Mononuclear cell (primary cell): ENCODE results near the gene LRRFIP1. TPM values are rescaled to one million over a fixed set of nuclear protein-coding genes. Genes with fewer than 3 reads are reported as not detected.

ENCODE experiments used
- H3K27me3 ChIP-seq: 2 replicates; pipeline ENCODE4 v1.6.0; 2011; ENCODE audit warnings: low read length, control low read depth; ENCODE audit not compliant: insufficient read depth
- H3K4me1 ChIP-seq: 2 replicates; pipeline ENCODE4 v1.5.1; 2011; ENCODE audit warnings: mild to moderate bottlenecking, low read length, control low read depth; ENCODE audit not compliant: insufficient read depth
- H3K4me3 ChIP-seq: 2 replicates; pipeline ENCODE4 v1.5.1; 2011; ENCODE audit warnings: mild to moderate bottlenecking, low read length, moderate library complexity
- H3K9me3 ChIP-seq: 2 replicates; pipeline ENCODE4 v1.5.1; 2011; ENCODE audit warnings: low read depth, mild to moderate bottlenecking, control low read depth, low read length
- total RNA-seq: library from RNA; depleted of rRNA; stranded (reverse); fragments of >200 nt; gene quantifications from one replicate; pipeline ENCODE4 v1.2.3, GENCODE V29; 2012

Gene LRRFIP1
- total RNA-seq, 1 donor: 128 TPM

DNA sequence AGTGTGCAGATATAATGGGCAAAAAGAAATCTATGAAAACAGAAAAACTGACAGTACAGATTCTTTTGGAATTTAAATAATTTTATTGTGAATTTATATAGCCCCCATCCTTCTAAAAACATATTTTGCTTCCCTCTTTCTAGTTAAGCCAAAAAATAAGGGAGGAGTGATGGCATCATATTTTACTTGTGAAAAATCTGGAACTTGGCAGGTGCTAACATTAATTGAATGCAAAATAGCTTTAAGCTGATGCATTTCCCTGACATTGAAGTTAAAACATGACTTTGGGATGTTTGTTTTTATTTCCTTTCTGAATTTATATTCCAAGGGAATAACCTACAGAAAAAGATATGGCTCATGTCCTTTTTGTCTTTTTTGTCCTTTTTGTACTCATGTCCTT is 88.6 kb downstream of the LRRFIP1 start:
- H3K4me1 ChIP-seq: peaks cover 15% of the 10 kb centered on the region
- H3K4me3 ChIP-seq: no peak overlapping the region
- H3K9me3 ChIP-seq: no peaks in the 10 kb centered on the region
- no peaks in the 10 kb centered on the region for H3K27me3 ChIP-seq

DNA sequence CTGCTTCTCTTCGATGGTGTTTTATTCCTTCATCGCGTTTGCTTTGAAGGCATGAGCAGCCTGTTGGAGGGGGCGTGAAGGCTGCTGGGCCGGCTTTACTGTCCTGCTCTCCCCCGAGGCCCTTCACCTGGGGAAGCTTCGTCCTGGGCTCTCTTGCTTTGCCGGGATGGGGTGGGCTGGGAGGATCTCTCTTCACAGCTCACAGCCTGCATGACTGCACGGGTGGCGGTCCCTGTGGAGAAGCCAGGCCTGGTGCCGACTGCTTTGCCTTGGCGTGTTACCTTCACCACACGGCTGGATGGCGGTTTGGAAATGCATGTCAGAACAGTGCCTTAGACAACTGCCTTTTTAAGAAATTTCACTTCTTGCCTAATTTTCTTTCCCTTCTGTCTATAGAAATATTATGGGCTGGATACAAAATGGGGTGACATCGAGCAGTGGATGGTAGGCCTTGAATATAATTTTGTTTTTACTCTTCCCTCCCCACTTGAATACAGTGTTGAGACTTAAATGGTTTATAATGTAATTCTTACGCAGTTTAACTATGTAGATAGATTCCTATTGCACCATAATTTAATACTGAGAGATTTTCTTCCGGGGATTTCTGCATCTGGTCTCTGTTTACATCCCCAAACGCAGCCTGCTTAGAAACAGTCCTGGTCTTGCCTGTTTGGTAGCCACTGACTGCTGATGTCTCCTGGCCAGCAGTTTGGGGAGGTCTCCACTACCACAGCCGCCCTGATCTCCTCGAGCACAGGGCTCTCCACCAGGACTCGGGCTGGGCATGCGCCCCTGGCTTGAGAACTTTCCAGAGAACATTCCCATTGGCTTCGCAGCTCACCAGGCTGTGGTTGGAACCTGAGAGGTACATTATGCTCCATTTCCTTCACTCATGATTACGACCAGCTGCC is 90.2 kb downstream of the LRRFIP1 start:
- Histone ChIP-seq H3K27me3 (no peaks in the 10 kb centered on the region), H3K9me3 (no peaks in the 10 kb centered on the region)

GRCh38 chr2:237718277-237718634 is 90.9 kb downstream of the LRRFIP1 start:
- Histone ChIP-seq H3K9me3 (no peaks in the 10 kb centered on the region), H3K27me3 (no peaks in the 10 kb centered on the region), H3K4me3 (no peak overlapping the region), H3K4me1 (peaks cover 12% of the 10 kb centered on the region)

More for the DNA sequence above, 90.2 kb downstream of the LRRFIP1 start:
- Histone ChIP-seq H3K4me1 (peaks cover 15% of the 10 kb centered on the region), H3K4me3 (no peak overlapping the region)

DNA sequence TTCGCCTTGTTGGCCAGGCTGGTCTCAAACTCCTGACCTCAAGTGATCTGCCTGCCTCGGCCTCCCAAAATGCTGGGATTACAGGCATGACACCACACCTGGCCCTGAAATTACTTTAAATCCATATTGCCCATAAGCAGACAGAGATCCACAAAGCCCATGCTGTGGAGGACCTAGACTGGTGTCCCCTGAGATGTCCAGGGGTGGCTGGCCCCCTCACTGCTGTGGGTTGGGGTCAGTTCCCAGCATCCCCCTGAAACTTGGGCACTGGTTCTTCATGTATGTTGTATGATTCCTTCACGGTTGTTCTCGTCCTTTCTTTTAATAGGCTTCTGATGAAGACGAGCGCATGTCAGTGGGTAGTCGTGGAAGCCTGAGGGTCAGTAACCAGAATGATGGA is 93.1 kb downstream of the LRRFIP1 start:
- H3K9me3 ChIP-seq: no peaks in the 10 kb centered on the region
- H3K4me3 ChIP-seq: no peak overlapping the region
- no peaks in the 10 kb centered on the region for H3K27me3 ChIP-seq
- peaks cover 22% of the 10 kb centered on the region for H3K4me1 ChIP-seq

- Histone ChIP-seq H3K4me3 (no peak overlapping the region), H3K9me3 (no peaks in the 10 kb centered on the region), H3K27me3 (no peaks in the 10 kb centered on the region), H3K4me1 (peaks cover 21% of the 10 kb centered on the region)
Observed at GRCh38 chr2:237720957-237721356, 93.6 kb downstream of the LRRFIP1 start.

- Histone ChIP-seq H3K27me3 (no peaks in the 10 kb centered on the region), H3K9me3 (no peaks in the 10 kb centered on the region), H3K4me3 (no peak overlapping the region), H3K4me1 (peaks cover 25% of the 10 kb centered on the region)
Observed at GRCh38 chr2:237721458-237721857, 94.1 kb downstream of the LRRFIP1 start.

GRCh38 chr2:237722616-237723015 is 95.2 kb downstream of the LRRFIP1 start:
- Histone ChIP-seq H3K4me1 (peaks cover 37% of the 10 kb centered on the region), H3K27me3 (no peaks in the 10 kb centered on the region), H3K9me3 (no peaks in the 10 kb centered on the region), H3K4me3 (no peak overlapping the region)

- Histone ChIP-seq H3K4me1 (peaks cover 39% of the 10 kb centered on the region), H3K4me3 (no peak overlapping the region), H3K27me3 (no peaks in the 10 kb centered on the region), H3K9me3 (no peaks in the 10 kb centered on the region)
Observed at GRCh38 chr2:237723023-237723422, 95.6 kb downstream of the LRRFIP1 start.

- H3K4me3 ChIP-seq: no peak overlapping the region
- H3K4me1 ChIP-seq: peaks cover 39% of the 10 kb centered on the region
- no peaks in the 10 kb centered on the region for H3K27me3 ChIP-seq
- H3K9me3 ChIP-seq: no peaks in the 10 kb centered on the region
Observed at GRCh38 chr2:237723602-237724001, 96.2 kb downstream of the LRRFIP1 start.

GRCh38 chr2:237724811-237725478 is 97.6 kb downstream of the LRRFIP1 start:
- Histone ChIP-seq H3K4me3 (no peak overlapping the region), H3K9me3 (no peaks in the 10 kb centered on the region), H3K27me3 (no peaks in the 10 kb centered on the region), H3K4me1 (peaks cover 39% of the 10 kb centered on the region)

- Histone ChIP-seq H3K9me3 (no peaks in the 10 kb centered on the region), H3K4me1 (peaks cover 39% of the 10 kb centered on the region), H3K4me3 (no peak overlapping the region), H3K27me3 (no peaks in the 10 kb centered on the region)
Observed at GRCh38 chr2:237725661-237726060, 98.3 kb downstream of the LRRFIP1 start.

DNA sequence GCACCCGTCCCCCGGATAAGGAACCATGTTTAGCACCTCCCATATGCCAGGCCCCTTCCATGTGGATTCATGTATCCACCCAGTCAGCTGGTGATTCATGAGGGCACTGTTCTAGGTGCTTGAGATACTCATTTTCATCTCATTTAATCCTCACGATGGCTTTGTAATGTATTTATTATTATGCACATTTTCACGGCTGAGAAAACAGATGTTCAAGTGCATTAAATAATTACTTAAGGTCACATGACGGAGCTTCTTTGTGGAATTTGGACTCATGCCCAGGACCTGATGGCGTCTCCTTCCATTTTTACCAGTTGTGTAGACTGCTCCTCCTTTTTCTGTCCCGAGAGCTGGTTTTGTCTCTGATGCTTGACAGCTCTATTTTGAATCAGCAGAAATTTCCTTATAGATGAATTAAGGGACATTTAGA is 99.0 kb downstream of the LRRFIP1 start:
- no peaks in the 10 kb centered on the region for H3K9me3 ChIP-seq
- no peak overlapping the region for H3K4me3 ChIP-seq
- peaks cover 47% of the 10 kb centered on the region for H3K4me1 ChIP-seq
- H3K27me3 ChIP-seq: no peaks in the 10 kb centered on the region

- Histone ChIP-seq H3K4me1 (peaks cover 50% of the 10 kb centered on the region), H3K9me3 (no peaks in the 10 kb centered on the region), H3K27me3 (no peaks in the 10 kb centered on the region), H3K4me3 (no peak overlapping the region)
Observed at GRCh38 chr2:237727363-237727762, 100.0 kb downstream of the LRRFIP1 start.

- H3K4me1 ChIP-seq: peaks cover 39% of the 10 kb centered on the region
- H3K27me3 ChIP-seq: no peaks in the 10 kb centered on the region
- no peak overlapping the region for H3K4me3 ChIP-seq
- H3K9me3 ChIP-seq: no peaks in the 10 kb centered on the region
Observed at GRCh38 chr2:237729681-237730475, 102.5 kb downstream of the LRRFIP1 start.

DNA sequence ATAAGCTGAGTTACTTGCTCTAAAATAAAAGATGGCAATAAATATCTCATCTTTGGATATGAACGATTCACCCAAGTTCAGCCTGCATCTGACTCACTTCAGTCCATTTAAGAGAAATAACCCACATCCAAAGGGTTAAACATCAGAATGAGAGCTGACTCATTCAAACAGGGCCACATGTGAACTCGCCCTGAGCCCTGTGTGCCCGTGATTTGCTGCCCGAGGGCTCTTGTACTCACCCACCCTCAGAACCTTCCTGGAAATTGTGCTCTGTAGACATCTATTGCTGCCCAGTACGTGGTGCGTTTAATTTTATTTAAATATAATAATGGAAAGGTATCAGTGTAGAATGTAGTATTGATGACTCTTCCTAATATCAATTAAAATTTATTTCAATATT is 104.3 kb downstream of the LRRFIP1 start:
- H3K9me3 ChIP-seq: no peaks in the 10 kb centered on the region
- no peaks in the 10 kb centered on the region for H3K27me3 ChIP-seq
- no peak overlapping the region for H3K4me3 ChIP-seq
- H3K4me1 ChIP-seq: peaks cover 28% of the 10 kb centered on the region
